Activated T-cell treated with anti-CD3 and anti-CD28 coated beads, Interleukin-2, amount 50 U/mL, for 24 hours (primary cell): ENCODE results near the gene BMAL1.
A peak's percentile ranks its signal among the peaks of the same experiment; 100 is the strongest.

Source experiments
- DNase-seq: peaks from one replicate; pipeline ENCODE4 v3.0.0-alpha.2; 2020
- H3K27ac Mint-ChIP-seq: 2 replicates; pipeline ENCODE4 v1.8.0; 2020; ENCODE audit warnings: mild to moderate bottlenecking, mixed read lengths
- H3K27me3 Mint-ChIP-seq: 2 replicates; pipeline ENCODE4 v1.8.0; 2020; ENCODE audit warnings: mixed read lengths
- H3K36me3 Mint-ChIP-seq: 2 replicates; pipeline ENCODE4 v1.8.0; 2020; ENCODE audit warnings: low read depth, mixed read lengths
- H3K4me1 Mint-ChIP-seq: 2 replicates; pipeline ENCODE4 v1.8.0; 2020; ENCODE audit warnings: low read depth, mixed read lengths
- H3K4me3 Mint-ChIP-seq: 2 replicates; pipeline ENCODE4 v1.8.0; 2020; ENCODE audit warnings: mild to moderate bottlenecking, moderate library complexity, mixed read lengths
- H3K9me3 Mint-ChIP-seq: 2 replicates; pipeline ENCODE4 v1.8.0; 2020; ENCODE audit warnings: mixed read lengths

BMAL1 gene

GRCh38 chr11:13277768-13278608 lies at the start of gene BMAL1:
TSS of gene BMAL1 (plus strand) at chr11:13277790. CDS start at chr11:13354309, 76,519 bp downstream.
- peak; percentile 77 for DNase-seq
- peaks cover 9% of the 10 kb centered on the region for H3K27me3 Mint-ChIP-seq

GRCh38 chr11:13228572-13228971 lies 49.0 kb upstream of the BMAL1 start:
- Mint-ChIP-seq H3K27ac (no peak overlapping the region), H3K4me3 (no peak overlapping the region), H3K27me3 (no peaks in the 10 kb centered on the region), H3K36me3 (no peaks in the 10 kb centered on the region), H3K4me1 (peaks cover 7% of the 10 kb centered on the region), H3K9me3 (no peaks in the 10 kb centered on the region)
- DNase-seq = no peak

More at GRCh38 chr11:13277768-13278608, at the start of gene BMAL1:
- Mint-ChIP-seq H3K4me1 (peaks cover 59% of the 10 kb centered on the region), H3K36me3 (peaks cover 8% of the 10 kb centered on the region), H3K27ac (peak within 1 kb of the TSS; percentile 93), H3K9me3 (no peaks in the 10 kb centered on the region), H3K4me3 (peak within 1 kb of the TSS; percentile 95)

- peaks cover 7% of the 10 kb centered on the region for H3K4me1 Mint-ChIP-seq
- DNase-seq = no peak
- H3K36me3 Mint-ChIP-seq = no peaks in the 10 kb centered on the region
- H3K27me3 Mint-ChIP-seq = no peaks in the 10 kb centered on the region
- no peak overlapping the region for H3K27ac Mint-ChIP-seq
- H3K9me3 Mint-ChIP-seq = no peaks in the 10 kb centered on the region
- no peak overlapping the region for H3K4me3 Mint-ChIP-seq
Measured at GRCh38 chr11:13229136-13229535, 48.5 kb upstream of the BMAL1 start.

GRCh38 chr11:13229711-13230318 lies 47.8 kb upstream of the BMAL1 start:
- DNase-seq = no peak
- Mint-ChIP-seq H3K9me3 (no peaks in the 10 kb centered on the region), H3K27ac (no peak overlapping the region), H3K4me1 (peaks cover 7% of the 10 kb centered on the region), H3K27me3 (no peaks in the 10 kb centered on the region), H3K4me3 (no peak overlapping the region), H3K36me3 (no peaks in the 10 kb centered on the region)

- Mint-ChIP-seq H3K27ac (no peak overlapping the region), H3K9me3 (no peaks in the 10 kb centered on the region), H3K36me3 (no peaks in the 10 kb centered on the region), H3K4me3 (no peak overlapping the region), H3K4me1 (peaks cover 5% of the 10 kb centered on the region), H3K27me3 (peaks cover 4% of the 10 kb centered on the region)
- DNase-seq = no peak
Measured at GRCh38 chr11:13233173-13233745, 44.3 kb upstream of the BMAL1 start.

- H3K27ac Mint-ChIP-seq = no peak overlapping the region
- H3K9me3 Mint-ChIP-seq = no peaks in the 10 kb centered on the region
- no peaks in the 10 kb centered on the region for H3K36me3 Mint-ChIP-seq
- peaks cover 3% of the 10 kb centered on the region for H3K4me1 Mint-ChIP-seq
- DNase-seq = no peak
- H3K4me3 Mint-ChIP-seq = no peak overlapping the region
- peaks cover 4% of the 10 kb centered on the region for H3K27me3 Mint-ChIP-seq
Measured at GRCh38 chr11:13235895-13236294, 41.7 kb upstream of the BMAL1 start.

- H3K4me3 Mint-ChIP-seq = no peak overlapping the region
- no peak for DNase-seq
- no peaks in the 10 kb centered on the region for H3K9me3 Mint-ChIP-seq
- H3K4me1 Mint-ChIP-seq = peaks cover 3% of the 10 kb centered on the region
- H3K27ac Mint-ChIP-seq = no peak overlapping the region
- H3K36me3 Mint-ChIP-seq = no peaks in the 10 kb centered on the region
- H3K27me3 Mint-ChIP-seq = peaks cover 4% of the 10 kb centered on the region
Measured at GRCh38 chr11:13236626-13237025, 41.0 kb upstream of the BMAL1 start.

- Mint-ChIP-seq H3K27ac (no peak overlapping the region), H3K4me3 (no peak overlapping the region), H3K36me3 (no peaks in the 10 kb centered on the region), H3K9me3 (no peaks in the 10 kb centered on the region), H3K27me3 (peaks cover 4% of the 10 kb centered on the region), H3K4me1 (peaks cover 3% of the 10 kb centered on the region)
- DNase-seq = no peak
Measured at GRCh38 chr11:13237761-13238160, 39.8 kb upstream of the BMAL1 start.

- DNase-seq = peak; percentile 53
- H3K36me3 Mint-ChIP-seq = no peaks in the 10 kb centered on the region
- peaks cover 3% of the 10 kb centered on the region for H3K4me1 Mint-ChIP-seq
- no peaks in the 10 kb centered on the region for H3K9me3 Mint-ChIP-seq
- no peak overlapping the region for H3K4me3 Mint-ChIP-seq
- no peak overlapping the region for H3K27ac Mint-ChIP-seq
- peaks cover 13% of the 10 kb centered on the region for H3K27me3 Mint-ChIP-seq
Measured at GRCh38 chr11:13238879-13239514, 38.6 kb upstream of the BMAL1 start.

GRCh38 chr11:13242564-13242963 lies 35.0 kb upstream of the BMAL1 start:
- DNase-seq = no peak
- Mint-ChIP-seq H3K36me3 (no peaks in the 10 kb centered on the region), H3K4me3 (no peak overlapping the region), H3K27ac (no peak overlapping the region), H3K4me1 (peaks cover 3% of the 10 kb centered on the region), H3K27me3 (peaks cover 42% of the 10 kb centered on the region), H3K9me3 (no peaks in the 10 kb centered on the region)

GRCh38 chr11:13247606-13248296 lies 29.8 kb upstream of the BMAL1 start:
- Mint-ChIP-seq H3K27ac (no peak overlapping the region), H3K4me1 (no peaks in the 10 kb centered on the region), H3K27me3 (peaks cover 39% of the 10 kb centered on the region), H3K9me3 (no peaks in the 10 kb centered on the region), H3K4me3 (no peak overlapping the region), H3K36me3 (no peaks in the 10 kb centered on the region)
- DNase-seq = no peak

GRCh38 chr11:13249177-13249576 lies 28.4 kb upstream of the BMAL1 start:
- H3K4me3 Mint-ChIP-seq = no peak overlapping the region
- no peak for DNase-seq
- H3K27me3 Mint-ChIP-seq = peaks cover 28% of the 10 kb centered on the region
- H3K4me1 Mint-ChIP-seq = no peaks in the 10 kb centered on the region
- no peaks in the 10 kb centered on the region for H3K36me3 Mint-ChIP-seq
- no peaks in the 10 kb centered on the region for H3K9me3 Mint-ChIP-seq
- no peak overlapping the region for H3K27ac Mint-ChIP-seq

GRCh38 chr11:13249992-13250391 lies 27.6 kb upstream of the BMAL1 start:
- H3K27me3 Mint-ChIP-seq = peaks cover 23% of the 10 kb centered on the region
- H3K36me3 Mint-ChIP-seq = no peaks in the 10 kb centered on the region
- H3K4me3 Mint-ChIP-seq = no peak overlapping the region
- no peak for DNase-seq
- H3K27ac Mint-ChIP-seq = no peak overlapping the region
- H3K4me1 Mint-ChIP-seq = no peaks in the 10 kb centered on the region
- no peaks in the 10 kb centered on the region for H3K9me3 Mint-ChIP-seq

GRCh38 chr11:13251966-13252365 lies 25.6 kb upstream of the BMAL1 start:
- DNase-seq = no peak
- H3K4me1 Mint-ChIP-seq = no peaks in the 10 kb centered on the region
- H3K36me3 Mint-ChIP-seq = no peaks in the 10 kb centered on the region
- H3K27me3 Mint-ChIP-seq = peaks cover 6% of the 10 kb centered on the region
- H3K27ac Mint-ChIP-seq = no peak overlapping the region
- no peak overlapping the region for H3K4me3 Mint-ChIP-seq
- no peaks in the 10 kb centered on the region for H3K9me3 Mint-ChIP-seq
